GM18519 (cell line): Measurements from ENCODE around the gene TRAF3IP3.
A peak's percentile ranks its signal among the peaks of the same experiment; 100 is the strongest.

Experiments used
- ATAC-seq: cut with Tn5 transposase; IDR thresholded peaks from one replicate; pipeline ENCODE4 v1.9.1; 2021; ENCODE audit warnings: mild to moderate bottlenecking, moderate library complexity; ENCODE audit not compliant: unreplicated experiment, low FRiP score

TRAF3IP3 gene

GRCh38 chr1:209736490-209737117 lies 19.2 kb upstream of the TRAF3IP3 start:
- ATAC-seq: no peak

GRCh38 chr1:209737118-209737505 lies 18.7 kb upstream of the TRAF3IP3 start:
- ATAC-seq: no peak

- no peak for ATAC-seq
These were observed 17.6 kb upstream of the TRAF3IP3 start for GRCh38 chr1:209738270-209738669.

GRCh38 chr1:209741193-209741592 lies 14.7 kb upstream of the TRAF3IP3 start:
- ATAC-seq: no peak

- no peak for ATAC-seq
These were observed 14.0 kb upstream of the TRAF3IP3 start for GRCh38 chr1:209741889-209742288.

- ATAC-seq: no peak
These were observed 13.3 kb upstream of the TRAF3IP3 start for GRCh38 chr1:209742409-209743144.

GRCh38 chr1:209743145-209743482 lies 12.7 kb upstream of the TRAF3IP3 start:
- no peak for ATAC-seq

GRCh38 chr1:209746451-209747165 lies 9.2 kb upstream of the TRAF3IP3 start:
- ATAC-seq: no peak

- ATAC-seq: peak; percentile 31
These were observed 8.1 kb upstream of the TRAF3IP3 start for GRCh38 chr1:209747580-209748262.

- no peak for ATAC-seq
These were observed 7.2 kb upstream of the TRAF3IP3 start for GRCh38 chr1:209748620-209749019.

- ATAC-seq: no peak
These were observed 6.6 kb upstream of the TRAF3IP3 start for GRCh38 chr1:209749205-209749604.

GRCh38 chr1:209749670-209750323 lies 6.1 kb upstream of the TRAF3IP3 start:
- no peak for ATAC-seq

- peak; percentile 51 for ATAC-seq
These were observed 4.1 kb upstream of the TRAF3IP3 start for GRCh38 chr1:209751627-209752231.

- ATAC-seq: no peak
These were observed 3.0 kb upstream of the TRAF3IP3 start for GRCh38 chr1:209752890-209753289.

- no peak for ATAC-seq
These were observed 597 bp upstream of the TRAF3IP3 start for GRCh38 chr1:209755256-209755655.

GRCh38 chr1:209756615-209757445 lies 977 bp downstream of the TRAF3IP3 start:
- no peak for ATAC-seq

- ATAC-seq: no peak
These were observed 2.5 kb downstream of the TRAF3IP3 start for GRCh38 chr1:209758400-209758799.

GRCh38 chr1:209759829-209760359 lies 4.0 kb downstream of the TRAF3IP3 start:
- ATAC-seq: no peak

- no peak for ATAC-seq
These were observed 5.3 kb downstream of the TRAF3IP3 start for GRCh38 chr1:209761011-209761635.
